MM.1S (cell line): ENCODE data around the gene TRMU.

ENCODE experiments used
- EZH2 ChIP-seq: fragments of 300-600 bp; sonication (generic); optimal IDR thresholded peaks from 2 replicates; pipeline ENCODE3; 2017; ENCODE audit warnings: low read depth, mild to moderate bottlenecking, antibody characterized with exemption, low read length, mixed read lengths
- TF ChIP-seq, protein P1 (sequence below): fragments of 300-600 bp; sonication (generic); IDR thresholded peaks from 2 replicates; pipeline ENCODE4 v1.5.1; 2016; ENCODE audit warnings: antibody characterized with exemption, low read length, mixed read lengths

DNA sequence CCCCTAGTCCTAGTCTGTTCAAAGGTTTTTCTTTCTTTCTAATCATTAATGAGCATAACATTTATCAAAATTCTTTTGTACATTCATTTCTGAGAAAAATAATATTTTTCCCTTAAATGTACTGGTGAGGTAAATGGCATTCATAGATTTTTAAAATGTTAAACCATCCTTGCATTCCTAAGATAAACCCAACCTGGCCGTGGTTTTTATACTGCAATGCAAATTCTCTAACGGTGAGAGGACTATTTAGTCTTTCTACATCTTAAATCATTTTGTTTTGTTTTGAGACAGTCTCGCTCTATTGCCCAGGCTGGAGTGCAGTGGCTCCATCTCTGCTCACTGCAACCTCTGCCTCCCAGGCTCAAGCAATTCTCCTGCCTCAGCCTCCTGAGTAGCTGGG, 40.6 kb downstream of the TRMU start:
- TF ChIP-seq, protein P1, sequence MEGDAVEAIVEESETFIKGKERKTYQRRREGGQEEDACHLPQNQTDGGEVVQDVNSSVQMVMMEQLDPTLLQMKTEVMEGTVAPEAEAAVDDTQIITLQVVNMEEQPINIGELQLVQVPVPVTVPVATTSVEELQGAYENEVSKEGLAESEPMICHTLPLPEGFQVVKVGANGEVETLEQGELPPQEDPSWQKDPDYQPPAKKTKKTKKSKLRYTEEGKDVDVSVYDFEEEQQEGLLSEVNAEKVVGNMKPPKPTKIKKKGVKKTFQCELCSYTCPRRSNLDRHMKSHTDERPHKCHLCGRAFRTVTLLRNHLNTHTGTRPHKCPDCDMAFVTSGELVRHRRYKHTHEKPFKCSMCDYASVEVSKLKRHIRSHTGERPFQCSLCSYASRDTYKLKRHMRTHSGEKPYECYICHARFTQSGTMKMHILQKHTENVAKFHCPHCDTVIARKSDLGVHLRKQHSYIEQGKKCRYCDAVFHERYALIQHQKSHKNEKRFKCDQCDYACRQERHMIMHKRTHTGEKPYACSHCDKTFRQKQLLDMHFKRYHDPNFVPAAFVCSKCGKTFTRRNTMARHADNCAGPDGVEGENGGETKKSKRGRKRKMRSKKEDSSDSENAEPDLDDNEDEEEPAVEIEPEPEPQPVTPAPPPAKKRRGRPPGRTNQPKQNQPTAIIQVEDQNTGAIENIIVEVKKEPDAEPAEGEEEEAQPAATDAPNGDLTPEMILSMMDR, result no peak
- no peak for TF ChIP-seq EZH2
